Gastrocnemius medialis (tissue), 4 donors: ENCODE data around the gene DENND1A. TPM values are rescaled to one million over a fixed set of nuclear protein-coding genes. Genes with fewer than 3 reads are reported as not detected.

Experiments
- ATAC-seq, 2 donors: fragments of 150-250 bp; one replicate each; pipeline ENCODE4 v1.9.1; 2016
- DNase-seq, 2 donors: peaks; one replicate each; pipeline ENCODE4 v3.0.0-alpha.2; 2019
- H3K27ac ChIP-seq, 4 donors: fragments of 200-600 bp; sonication (generic); 1 replicate in 1 of 4; 2 replicates in 3 of 4; pipeline ENCODE4 v1.5.1; 2016 to 2018; ENCODE audit warnings: mild to moderate bottlenecking in 2 of 4, moderate library complexity in 1 of 4
- H3K27me3 ChIP-seq, 3 donors: fragments of 200-600 bp; sonication (generic) in 2 of 3; 1 replicate in 1 of 3; 2 replicates in 2 of 3; pipeline versions ENCODE4 v1.5.1 to v1.6.0; 2016 to 2019; ENCODE audit warnings: mild to moderate bottlenecking in 1 of 3, moderate library complexity in 1 of 3
- H3K36me3 ChIP-seq, 2 donors: fragments of 200-600 bp; sonication (generic) in 1 of 2; one replicate each; pipeline ENCODE4 v1.5.1; 2017 to 2018
- H3K4me1 ChIP-seq, 2 donors: fragments of 200-600 bp; sonication (generic) in 1 of 2; one replicate each; pipeline ENCODE4 v1.5.1; 2016 to 2017; ENCODE audit warnings: mild to moderate bottlenecking in 2 of 2
- H3K4me3 ChIP-seq, 4 donors: fragments of 200-600 bp; sonication (generic) in 3 of 4; 1 replicate in 1 of 4; 2 replicates in 3 of 4; pipeline ENCODE4 v1.5.1; 2016 to 2019; ENCODE audit warnings: mild to moderate bottlenecking in 2 of 4
- H3K9me3 ChIP-seq, 3 donors: fragments of 200-600 bp; sonication (generic) in 2 of 3; 1 replicate in 1 of 3; 2 replicates in 2 of 3; pipeline ENCODE4 v1.5.1; 2016 to 2019
- CTCF ChIP-seq, 5 experiments: fragments of 450-650 bp in 3 of 5; fragments of 200-600 bp in 2 of 5; sonication (generic) in 2 of 5; IDR thresholded peaks in 4 of 5; conservative IDR thresholded peaks in 1 of 5; 1 replicate in 4 of 5; 2 replicates in 1 of 5; pipeline ENCODE4 v1.5.1; 2016 to 2019; ENCODE audit warnings: antibody characterized with exemption in 5 of 5, mild to moderate bottlenecking in 3 of 5, moderate library complexity in 3 of 5
- POLR2A ChIP-seq, 2 donors: fragments of 450-650 bp; IDR thresholded peaks; one replicate each; pipeline ENCODE4 v1.6.1; 2017; ENCODE audit warnings: antibody characterized with exemption in 2 of 2, mild to moderate bottlenecking in 2 of 2, moderate library complexity in 2 of 2
- in situ Hi-C, 4 donors: fragments of 200-750 bp; cut with MboI; loops; one replicate each; pipeline versions ENCODE4 v1.15.0 to v1.8.0; 2017; ENCODE audit warnings: low sequenced_read_pairs in 4 of 4
- intact Hi-C: fragments of 100-400 bp; cut with DNase I; formaldehyde crosslinking; loops from one replicate; pipeline ENCODE4 v1.15.1; 2023; ENCODE audit warnings: low total_unique reads
- total RNA-seq, 4 donors: library from RNA; depleted of rRNA; stranded (reverse); fragments of >200 nt; gene quantifications; one replicate each; pipeline versions ENCODE4 v1.1.0 to v1.2.3, GENCODE V29; 2016

DENND1A gene
- total RNA-seq, 4 donors from 2014 or later, result 14.1 to 24.6 (median 16.4) TPM

GRCh38 chr9:123486431-123486830, 443.5 kb downstream of the DENND1A start:
- in situ Hi-C loops (no loop called here), intact Hi-C loops (no loop called here)
- DNase-seq (no peak), ATAC-seq (no peak)
- Histone ChIP-seq H3K27ac (no peak overlapping the region), H3K9me3 (no peaks in the 10 kb centered on the region), H3K4me1 (no peaks in the 10 kb centered on the region), H3K27me3 (no peaks in the 10 kb centered on the region), H3K4me3 (no peak overlapping the region), H3K36me3 (no peaks in the 10 kb centered on the region)
- TF ChIP-seq POLR2A (IDR thresholded peaks at IDR 0.05) (no peak), CTCF (IDR thresholded peaks at IDR 0.05 in 4 of 5, conservative IDR thresholded peaks at IDR 0.05 in 1 of 5) (no peak)

GRCh38 chr9:123485216-123485615, 444.7 kb downstream of the DENND1A start:
- intact Hi-C loops (no loop called here), in situ Hi-C loops (no loop called here)
- H3K27me3 ChIP-seq, result no peaks in the 10 kb centered on the region
- TF ChIP-seq POLR2A (IDR thresholded peaks at IDR 0.05), result no peak
- no peak for TF ChIP-seq CTCF (IDR thresholded peaks at IDR 0.05 in 4 of 5, conservative IDR thresholded peaks at IDR 0.05 in 1 of 5)
- H3K4me1 ChIP-seq, result no peaks in the 10 kb centered on the region
- no peaks in the 10 kb centered on the region for H3K9me3 ChIP-seq
- no peaks in the 10 kb centered on the region for H3K36me3 ChIP-seq
- H3K4me3 ChIP-seq, result no peak overlapping the region
- DNase-seq (no peak), ATAC-seq (no peak)
- no peak overlapping the region for H3K27ac ChIP-seq

GRCh38 chr9:123484130-123484529, 445.8 kb downstream of the DENND1A start:
- ATAC-seq, result no peak
- H3K27ac ChIP-seq, result no peak overlapping the region
- H3K27me3 ChIP-seq, result no peaks in the 10 kb centered on the region
- TF ChIP-seq POLR2A (IDR thresholded peaks at IDR 0.05), result no peak
- no peak for TF ChIP-seq CTCF (IDR thresholded peaks at IDR 0.05 in 4 of 5, conservative IDR thresholded peaks at IDR 0.05 in 1 of 5)
- H3K9me3 ChIP-seq, result no peaks in the 10 kb centered on the region
- DNase-seq, result no peak
- H3K36me3 ChIP-seq, result no peaks in the 10 kb centered on the region
- H3K4me1 ChIP-seq, result no peaks in the 10 kb centered on the region
- in situ Hi-C loops (no loop called here), intact Hi-C loops (no loop called here)
- H3K4me3 ChIP-seq, result no peak overlapping the region

- Histone ChIP-seq H3K27ac (no peak overlapping the region), H3K36me3 (no peaks in the 10 kb centered on the region), H3K4me1 (no peaks in the 10 kb centered on the region), H3K4me3 (no peak overlapping the region), H3K27me3 (no peaks in the 10 kb centered on the region), H3K9me3 (no peaks in the 10 kb centered on the region)
- intact Hi-C loops, result no loop called here
- DNase-seq (no peak), ATAC-seq (no peak)
- TF ChIP-seq CTCF (IDR thresholded peaks at IDR 0.05 in 4 of 5, conservative IDR thresholded peaks at IDR 0.05 in 1 of 5), result no peak
- in situ Hi-C loops, result no loop called here
These were observed 446.6 kb downstream of the DENND1A start for GRCh38 chr9:123483191-123483803.
